ENCODE results near the gene CFLAR.
"Not testable (repeated sequence)": the region's sequence is repeated elsewhere in the genome, so short reads cannot be mapped to it uniquely, and the experiment has no call there.

CFLAR gene

DNA sequence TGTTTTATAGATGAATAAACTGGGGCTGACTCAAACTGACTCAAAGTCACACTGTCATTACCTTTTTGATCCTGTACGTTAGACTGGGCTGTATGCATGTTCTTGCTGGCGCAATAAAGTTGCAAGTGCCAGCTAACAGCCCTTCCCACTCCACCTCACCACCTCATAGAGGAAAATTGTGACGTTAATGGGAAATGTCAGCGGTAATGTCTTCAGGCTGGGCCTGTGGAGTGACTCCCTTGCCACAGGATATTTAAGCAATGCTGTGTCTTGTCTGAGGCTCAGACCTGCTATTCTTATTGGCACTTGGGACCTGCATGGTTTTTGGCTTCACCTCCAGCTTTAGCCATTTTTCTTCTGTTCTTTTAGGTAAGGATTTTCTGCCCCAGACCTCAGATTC, 41.7 kb downstream of the CFLAR start:
- Histone ChIP-seq H3K36me3 (ENCODE audit: control insufficient read depth, insufficient read depth, low read length) (no peaks in the 10 kb centered on the region), H3K9me3 (ENCODE audit: control insufficient read depth, low read length) (no peaks in the 10 kb centered on the region), H3K27ac (ENCODE audit: insufficient read depth, low read depth, low read length, poor library complexity, severe bottlenecking) (no peak overlapping the region), H3K4me1 (ENCODE audit: control insufficient read depth, insufficient read depth, low read length) (no peaks in the 10 kb centered on the region), H3K4me3 (ENCODE audit: insufficient read depth, low read depth, low read length) (no peak overlapping the region), H3K27me3 (ENCODE audit: control insufficient read depth, insufficient read depth, low read length, poor library complexity, severe bottlenecking) (no peaks in the 10 kb centered on the region)
- WGBS, 2 experiments = 94 to 95% methylated on average over 4 of the region's 4 CpGs

DNA sequence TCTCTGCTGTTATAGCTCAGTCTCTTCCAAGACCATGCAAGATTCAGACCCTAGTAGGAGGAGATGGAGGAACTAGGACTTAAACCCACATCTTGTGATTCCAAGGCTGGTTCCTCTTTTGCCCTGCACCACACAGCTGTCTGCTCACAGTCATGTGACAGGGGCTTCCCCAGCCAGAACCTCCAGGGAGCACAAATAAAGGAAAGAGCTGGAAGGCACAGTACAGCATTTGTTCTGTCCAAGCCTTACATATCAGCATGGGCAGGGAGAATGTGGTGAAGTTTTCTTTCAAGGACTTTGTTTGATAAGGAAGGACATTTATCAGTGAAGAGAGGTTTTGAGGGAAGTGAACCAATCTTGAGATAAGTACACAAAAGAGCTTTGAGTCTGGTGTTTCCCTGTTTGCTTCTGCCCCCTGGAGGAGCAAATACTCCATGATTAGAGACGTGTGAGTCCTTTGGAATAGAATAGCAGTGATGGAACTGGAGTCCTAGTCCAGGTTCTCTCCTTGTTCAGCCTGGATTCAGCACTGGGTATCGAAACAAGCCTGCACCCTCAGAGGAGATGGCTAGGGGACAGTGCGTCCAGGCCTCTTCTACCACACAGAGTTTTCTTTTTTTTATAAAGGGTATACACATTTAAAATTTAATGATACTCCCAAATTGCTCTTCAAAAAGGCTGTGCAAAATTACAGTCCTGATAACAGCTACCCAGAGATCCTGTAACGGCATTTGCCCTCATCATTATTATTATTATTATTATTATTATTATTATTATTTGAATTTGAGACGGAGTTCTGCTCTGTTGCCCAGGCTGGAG, 42.4 kb downstream of the CFLAR start:
- no peaks in the 10 kb centered on the region for H3K9me3 ChIP-seq (ENCODE audit: control insufficient read depth, low read length)
- no peaks in the 10 kb centered on the region for H3K27me3 ChIP-seq (ENCODE audit: control insufficient read depth, insufficient read depth, low read length, poor library complexity, severe bottlenecking)
- WGBS, 2 experiments = 54 to 58% methylated on average over 4 of the region's 5 CpGs
- no peaks in the 10 kb centered on the region for H3K4me1 ChIP-seq (ENCODE audit: control insufficient read depth, insufficient read depth, low read length)
- H3K27ac ChIP-seq (ENCODE audit: insufficient read depth, low read depth, low read length, poor library complexity, severe bottlenecking) = no peak overlapping the region
- H3K4me3 ChIP-seq (ENCODE audit: insufficient read depth, low read depth, low read length) = no peak overlapping the region
- H3K36me3 ChIP-seq (ENCODE audit: control insufficient read depth, insufficient read depth, low read length) = no peaks in the 10 kb centered on the region

DNA sequence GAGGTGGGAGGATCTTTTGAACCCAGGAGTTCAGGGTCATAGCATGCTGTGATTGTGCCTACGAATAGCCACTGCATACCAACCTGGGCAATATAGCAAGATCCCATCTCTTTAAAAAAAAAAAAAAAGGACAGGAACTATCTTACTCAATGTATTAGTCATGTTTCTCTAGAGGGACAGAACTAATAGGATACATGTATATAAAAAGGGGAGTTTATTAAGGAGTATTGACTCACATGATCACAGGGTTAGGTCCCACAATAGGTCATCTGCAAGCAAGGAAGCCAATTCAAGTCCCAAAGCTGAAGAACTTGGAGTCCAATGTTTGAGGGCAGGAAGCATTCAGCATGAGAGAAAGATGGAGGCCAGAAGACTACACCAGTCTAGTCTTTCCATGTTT, 48.2 kb downstream of the CFLAR start:
- Histone ChIP-seq H3K27ac (ENCODE audit: insufficient read depth, low read depth, low read length, poor library complexity, severe bottlenecking) (no peak overlapping the region), H3K27me3 (ENCODE audit: control insufficient read depth, insufficient read depth, low read length, poor library complexity, severe bottlenecking) (no peaks in the 10 kb centered on the region), H3K4me3 (ENCODE audit: insufficient read depth, low read depth, low read length) (no peak overlapping the region), H3K4me1 (ENCODE audit: control insufficient read depth, insufficient read depth, low read length) (no peaks in the 10 kb centered on the region), H3K9me3 (ENCODE audit: control insufficient read depth, low read length) (no peaks in the 10 kb centered on the region), H3K36me3 (ENCODE audit: control insufficient read depth, insufficient read depth, low read length) (no peaks in the 10 kb centered on the region)
- WGBS, 2 experiments = 100% methylated on average over 1 of the region's 1 CpG

DNA sequence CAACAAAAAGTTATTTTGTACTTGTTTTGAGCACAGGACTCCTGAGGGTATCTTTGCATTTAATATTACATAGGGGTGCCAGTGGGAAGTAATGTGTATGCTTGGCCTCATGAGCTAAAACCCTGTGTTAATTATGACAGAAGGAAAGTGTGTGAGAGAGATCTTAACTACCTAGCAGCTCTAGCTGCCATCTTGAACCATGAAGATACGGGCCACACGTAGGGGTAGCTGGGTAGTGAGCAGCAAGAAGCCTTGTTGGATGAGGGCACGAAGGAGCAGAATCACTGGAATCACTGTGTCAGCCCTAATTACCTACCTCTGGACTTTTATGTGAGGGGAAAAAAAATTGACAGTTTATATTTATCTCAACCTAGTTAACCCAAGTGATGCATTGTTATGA, 51.6 kb downstream of the CFLAR start:
- H3K4me1 ChIP-seq (ENCODE audit: control insufficient read depth, insufficient read depth, low read length) = no peaks in the 10 kb centered on the region
- H3K27ac ChIP-seq (ENCODE audit: insufficient read depth, low read depth, low read length, poor library complexity, severe bottlenecking) = no peak overlapping the region
- H3K27me3 ChIP-seq (ENCODE audit: control insufficient read depth, insufficient read depth, low read length, poor library complexity, severe bottlenecking) = no peaks in the 10 kb centered on the region
- H3K36me3 ChIP-seq (ENCODE audit: control insufficient read depth, insufficient read depth, low read length) = no peaks in the 10 kb centered on the region
- H3K9me3 ChIP-seq (ENCODE audit: control insufficient read depth, low read length) = no peaks in the 10 kb centered on the region
- WGBS, 2 experiments = 92 to 98% methylated on average over 3 of the region's 3 CpGs
- H3K4me3 ChIP-seq (ENCODE audit: insufficient read depth, low read depth, low read length) = no peak overlapping the region

DNA sequence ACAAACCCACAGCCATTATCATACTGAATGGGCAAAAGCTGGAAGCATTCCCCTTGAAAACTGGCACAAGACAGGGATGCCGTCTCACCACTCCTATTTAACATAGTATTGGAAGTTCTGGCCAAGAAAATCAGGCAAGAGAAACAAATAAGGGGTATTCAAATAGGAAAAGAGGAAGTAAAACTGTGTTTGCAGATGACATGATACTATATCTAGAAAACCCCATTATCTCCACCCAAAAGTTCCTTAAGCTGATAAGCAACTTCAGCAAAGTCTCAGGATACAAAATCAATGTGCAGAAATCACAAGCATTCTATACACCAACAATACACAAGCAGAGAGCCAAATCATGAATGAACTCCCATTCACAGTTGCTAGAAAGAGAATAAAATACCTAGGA, 52.5 kb downstream of the CFLAR start:
- H3K27me3 ChIP-seq (ENCODE audit: control insufficient read depth, insufficient read depth, low read length, poor library complexity, severe bottlenecking); H3K36me3 ChIP-seq (ENCODE audit: control insufficient read depth, insufficient read depth, low read length); H3K9me3 ChIP-seq (ENCODE audit: control insufficient read depth, low read length); H3K4me1 ChIP-seq (ENCODE audit: control insufficient read depth, insufficient read depth, low read length); H3K27ac ChIP-seq (ENCODE audit: insufficient read depth, low read depth, low read length, poor library complexity, severe bottlenecking); H3K4me3 ChIP-seq (ENCODE audit: insufficient read depth, low read depth, low read length): not testable (repeated sequence)
- 92 to 100% methylated on average over 1 of the region's 1 CpG for whole genome bisulfite sequencing, 2 experiments

DNA sequence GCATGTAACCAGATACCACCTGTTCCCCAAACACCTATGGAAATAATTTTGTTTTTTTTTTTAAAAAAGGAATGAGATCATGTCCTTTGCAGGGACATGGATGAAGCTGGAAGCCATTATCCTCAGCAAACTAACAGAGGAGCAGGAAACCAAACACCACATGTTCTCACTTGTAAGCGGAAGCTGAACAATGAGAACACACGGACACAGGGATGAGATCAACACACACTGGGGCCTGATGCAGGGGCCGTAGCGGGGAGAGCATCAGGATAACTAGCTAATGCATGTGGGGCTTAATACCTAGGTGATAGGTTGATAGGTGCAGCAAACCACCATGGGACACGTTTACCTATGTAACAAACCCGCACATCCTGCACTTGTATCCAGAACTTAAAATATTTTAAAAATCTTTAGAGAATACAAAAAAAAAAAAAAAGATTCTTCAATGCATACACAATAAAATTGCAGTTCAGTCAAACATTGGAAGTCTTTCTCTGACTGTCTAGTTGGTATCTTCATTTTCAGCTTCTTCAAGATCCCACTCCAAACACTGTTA, 55.4 kb downstream of the CFLAR start:
- H3K9me3 ChIP-seq (ENCODE audit: control insufficient read depth, low read length) = no peaks in the 10 kb centered on the region
- no peaks in the 10 kb centered on the region for H3K27me3 ChIP-seq (ENCODE audit: control insufficient read depth, insufficient read depth, low read length, poor library complexity, severe bottlenecking)
- no peaks in the 10 kb centered on the region for H3K4me1 ChIP-seq (ENCODE audit: control insufficient read depth, insufficient read depth, low read length)
- no peak overlapping the region for H3K4me3 ChIP-seq (ENCODE audit: insufficient read depth, low read depth, low read length)
- 82 to 88% methylated on average over 5 to 6 of the region's 6 CpGs for whole genome bisulfite sequencing, 2 experiments
- no peak overlapping the region for H3K27ac ChIP-seq (ENCODE audit: insufficient read depth, low read depth, low read length, poor library complexity, severe bottlenecking)
- no peaks in the 10 kb centered on the region for H3K36me3 ChIP-seq (ENCODE audit: control insufficient read depth, insufficient read depth, low read length)

GRCh38 chr2:201172279-201172678, 56.3 kb downstream of the CFLAR start:
- H3K4me1 ChIP-seq (ENCODE audit: control insufficient read depth, insufficient read depth, low read length) = no peaks in the 10 kb centered on the region
- H3K36me3 ChIP-seq (ENCODE audit: control insufficient read depth, insufficient read depth, low read length) = no peaks in the 10 kb centered on the region
- 83 to 100% methylated on average over 1 to 2 of the region's 2 CpGs for WGBS, 2 experiments
- H3K4me3 ChIP-seq (ENCODE audit: insufficient read depth, low read depth, low read length) = no peak overlapping the region
- H3K9me3 ChIP-seq (ENCODE audit: control insufficient read depth, low read length) = no peaks in the 10 kb centered on the region
- no peaks in the 10 kb centered on the region for H3K27me3 ChIP-seq (ENCODE audit: control insufficient read depth, insufficient read depth, low read length, poor library complexity, severe bottlenecking)
- no peak overlapping the region for H3K27ac ChIP-seq (ENCODE audit: insufficient read depth, low read depth, low read length, poor library complexity, severe bottlenecking)

DNA sequence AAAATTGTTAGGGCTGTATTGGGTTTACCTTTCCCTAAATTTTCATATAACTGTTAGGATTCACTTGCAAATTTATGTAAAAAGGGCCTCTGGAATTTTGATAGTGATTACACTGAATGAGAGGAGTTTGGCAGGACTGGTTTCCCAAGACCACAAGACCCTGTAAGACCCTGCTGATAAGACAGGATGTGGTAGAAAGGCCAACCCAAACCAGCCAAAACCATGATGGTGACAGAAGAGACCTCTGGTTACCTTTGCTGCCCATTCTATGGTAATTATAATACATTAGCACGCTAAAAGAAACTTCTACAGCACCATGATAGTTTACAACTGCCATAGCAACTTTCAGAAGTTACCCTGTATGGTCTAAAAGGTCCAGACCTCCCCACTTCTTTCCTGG, 58.7 kb downstream of the CFLAR start:
- H3K36me3 ChIP-seq (ENCODE audit: control insufficient read depth, insufficient read depth, low read length) = no peaks in the 10 kb centered on the region
- no peaks in the 10 kb centered on the region for H3K9me3 ChIP-seq (ENCODE audit: control insufficient read depth, low read length)
- no peaks in the 10 kb centered on the region for H3K27me3 ChIP-seq (ENCODE audit: control insufficient read depth, insufficient read depth, low read length, poor library complexity, severe bottlenecking)
- 61 to 70% methylated on average over 1 of the region's 1 CpG for WGBS, 2 experiments
- H3K4me1 ChIP-seq (ENCODE audit: control insufficient read depth, insufficient read depth, low read length) = no peaks in the 10 kb centered on the region
- no peak overlapping the region for H3K4me3 ChIP-seq (ENCODE audit: insufficient read depth, low read depth, low read length)
- H3K27ac ChIP-seq (ENCODE audit: insufficient read depth, low read depth, low read length, poor library complexity, severe bottlenecking) = no peak overlapping the region

- H3K27me3 ChIP-seq (ENCODE audit: control insufficient read depth, insufficient read depth, low read length, poor library complexity, severe bottlenecking) = no peaks in the 10 kb centered on the region
- H3K36me3 ChIP-seq (ENCODE audit: control insufficient read depth, insufficient read depth, low read length) = no peaks in the 10 kb centered on the region
- H3K27ac ChIP-seq (ENCODE audit: insufficient read depth, low read depth, low read length, poor library complexity, severe bottlenecking) = no peak overlapping the region
- H3K4me3 ChIP-seq (ENCODE audit: insufficient read depth, low read depth, low read length) = no peak overlapping the region
- H3K4me1 ChIP-seq (ENCODE audit: control insufficient read depth, insufficient read depth, low read length) = no peaks in the 10 kb centered on the region
- 79 to 84% methylated on average over 6 of the region's 6 CpGs for WGBS, 2 experiments
- H3K9me3 ChIP-seq (ENCODE audit: control insufficient read depth, low read length) = no peaks in the 10 kb centered on the region
These were observed 60.1 kb downstream of the CFLAR start for GRCh38 chr2:201176081-201176481.

DNA sequence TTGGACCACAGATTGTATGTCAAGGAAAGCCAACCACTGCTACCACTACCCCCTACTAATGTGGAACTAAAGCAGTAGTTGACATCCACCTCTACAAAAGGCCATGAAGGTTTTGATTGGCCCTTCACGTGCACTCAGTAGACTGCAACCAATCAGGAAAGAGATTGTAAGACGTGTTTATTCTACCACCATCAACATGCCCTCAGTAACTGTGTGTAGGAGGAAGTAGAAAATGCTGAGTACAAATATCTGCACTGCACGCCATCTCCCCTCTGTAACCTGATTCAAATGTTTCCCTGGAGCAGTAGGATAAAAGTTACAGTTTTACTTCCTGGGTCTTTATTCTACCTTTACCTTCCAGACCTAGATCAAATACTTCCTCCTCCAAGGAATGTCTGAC, 64.0 kb downstream of the CFLAR start:
- Histone ChIP-seq H3K4me3 (ENCODE audit: insufficient read depth, low read depth, low read length) (no peak overlapping the region), H3K9me3 (ENCODE audit: control insufficient read depth, low read length) (no peaks in the 10 kb centered on the region), H3K36me3 (ENCODE audit: control insufficient read depth, insufficient read depth, low read length) (no peaks in the 10 kb centered on the region), H3K27ac (ENCODE audit: insufficient read depth, low read depth, low read length, poor library complexity, severe bottlenecking) (no peak overlapping the region), H3K27me3 (ENCODE audit: control insufficient read depth, insufficient read depth, low read length, poor library complexity, severe bottlenecking) (no peaks in the 10 kb centered on the region), H3K4me1 (ENCODE audit: control insufficient read depth, insufficient read depth, low read length) (no peaks in the 10 kb centered on the region)
- 89 to 91% methylated on average over 2 to 3 of the region's 3 CpGs for WGBS, 2 experiments

All from ectodermal cell (in vitro differentiated cells).